ENCODE measurements around the gene PRPF19. TPM values are rescaled to one million over a fixed set of nuclear protein-coding genes. Genes with fewer than 3 reads are reported as not detected.

Gene PRPF19
- total RNA-seq, 1 donor, result 39.8 TPM

- H3K27ac ChIP-seq (ENCODE audit: low read depth, low read length), result no peak within 1 kb of the TSS
- H3K4me3 ChIP-seq (ENCODE audit: insufficient read depth, low read length), result no peak within 1 kb of the TSS
- peak; percentile 89 for DNase-seq (ENCODE audit: insufficient read length, low spot score, missing footprints)
- no peak for TF ChIP-seq CTCF (IDR thresholded peaks at IDR 0.05; ENCODE audit: extremely low read depth, low read depth, low read length)
- H3K4me1 ChIP-seq (ENCODE audit: insufficient read depth, low read length), result no peaks in the 10 kb centered on the region
- H3K27me3 ChIP-seq (ENCODE audit: insufficient read depth, low read length), result no peaks in the 10 kb centered on the region
- H4K20me1 ChIP-seq (ENCODE audit: insufficient read depth, low read length), result no peaks in the 10 kb centered on the region
- H3K36me3 ChIP-seq (ENCODE audit: insufficient read depth, low read length), result peaks cover 6% of the 10 kb centered on the region
- no peak within 1 kb of the TSS for H2AFZ ChIP-seq (ENCODE audit: low read length)
- H3K9me3 ChIP-seq (ENCODE audit: low read depth, low read length), result no peaks in the 10 kb centered on the region
- no peaks in the 10 kb centered on the region for H3K79me2 ChIP-seq (ENCODE audit: insufficient read depth, low read length)
- H3K4me2 ChIP-seq (ENCODE audit: insufficient read depth, low read length), result no peak within 1 kb of the TSS
Measured at GRCh38 chr11:60855726-60856633, 50.4 kb downstream of the PRPF19 start, which contains the start of gene PTGDR2. Gene PTGDR2 (minus strand): TSS chr11:60855950. CDS start chr11:60853722, 2,228 bp downstream.

- no peaks in the 10 kb centered on the region for H3K9me3 ChIP-seq (ENCODE audit: low read depth, low read length)
- no peaks in the 10 kb centered on the region for H3K79me2 ChIP-seq (ENCODE audit: insufficient read depth, low read length)
- DNase-seq (ENCODE audit: insufficient read length, low spot score, missing footprints), result peak; percentile 86
- no peaks in the 10 kb centered on the region for H3K27me3 ChIP-seq (ENCODE audit: insufficient read depth, low read length)
- peaks cover 9% of the 10 kb centered on the region for H3K36me3 ChIP-seq (ENCODE audit: insufficient read depth, low read length)
- no peak overlapping the region for H3K27ac ChIP-seq (ENCODE audit: low read depth, low read length)
- no peak for TF ChIP-seq CTCF (IDR thresholded peaks at IDR 0.05; ENCODE audit: extremely low read depth, low read depth, low read length)
- no peak overlapping the region for H3K4me2 ChIP-seq (ENCODE audit: insufficient read depth, low read length)
- H4K20me1 ChIP-seq (ENCODE audit: insufficient read depth, low read length), result no peaks in the 10 kb centered on the region
- no peaks in the 10 kb centered on the region for H3K4me1 ChIP-seq (ENCODE audit: insufficient read depth, low read length)
- H2AFZ ChIP-seq (ENCODE audit: low read length), result no peak overlapping the region
- H3K4me3 ChIP-seq (ENCODE audit: insufficient read depth, low read length), result no peak overlapping the region
Measured at GRCh38 chr11:60854847-60855725, 51.3 kb downstream of the PRPF19 start.

- TF ChIP-seq CTCF (IDR thresholded peaks at IDR 0.05; ENCODE audit: extremely low read depth, low read depth, low read length), result no peak
- Histone ChIP-seq H4K20me1 (ENCODE audit: insufficient read depth, low read length) (no peaks in the 10 kb centered on the region), H3K4me1 (ENCODE audit: insufficient read depth, low read length) (no peaks in the 10 kb centered on the region), H3K36me3 (ENCODE audit: insufficient read depth, low read length) (peaks cover 9% of the 10 kb centered on the region), H3K27me3 (ENCODE audit: insufficient read depth, low read length) (no peaks in the 10 kb centered on the region), H2AFZ (ENCODE audit: low read length) (no peak overlapping the region), H3K9me3 (ENCODE audit: low read depth, low read length) (no peaks in the 10 kb centered on the region), H3K4me2 (ENCODE audit: insufficient read depth, low read length) (no peak overlapping the region), H3K27ac (ENCODE audit: low read depth, low read length) (no peak overlapping the region), H3K4me3 (ENCODE audit: insufficient read depth, low read length) (no peak overlapping the region), H3K79me2 (ENCODE audit: insufficient read depth, low read length) (no peaks in the 10 kb centered on the region)
- no peak for DNase-seq (ENCODE audit: insufficient read length, low spot score, missing footprints)
Measured at GRCh38 chr11:60854140-60854846, 52.1 kb downstream of the PRPF19 start.

Measured in osteoblast (primary cell).